ENCODE results near the gene TRIM63. TPM values are rescaled to one million over a fixed set of nuclear protein-coding genes. Genes with fewer than 3 reads are reported as not detected.

The TRIM63 gene
- total RNA-seq, 1 donor from 2014 or later = 123 TPM

GRCh38 chr1:26092422-26092821, 25.0 kb upstream of the TRIM63 start:
- no peak for DNase-seq (ENCODE audit: low spot score)
- intact Hi-C loops (cut with DNase I) = no loop called here

- intact Hi-C loops (cut with DNase I) = no loop called here
- DNase-seq (ENCODE audit: low spot score) = no peak
Measured at GRCh38 chr1:26090893-26091292, 23.5 kb upstream of the TRIM63 start.

DNA sequence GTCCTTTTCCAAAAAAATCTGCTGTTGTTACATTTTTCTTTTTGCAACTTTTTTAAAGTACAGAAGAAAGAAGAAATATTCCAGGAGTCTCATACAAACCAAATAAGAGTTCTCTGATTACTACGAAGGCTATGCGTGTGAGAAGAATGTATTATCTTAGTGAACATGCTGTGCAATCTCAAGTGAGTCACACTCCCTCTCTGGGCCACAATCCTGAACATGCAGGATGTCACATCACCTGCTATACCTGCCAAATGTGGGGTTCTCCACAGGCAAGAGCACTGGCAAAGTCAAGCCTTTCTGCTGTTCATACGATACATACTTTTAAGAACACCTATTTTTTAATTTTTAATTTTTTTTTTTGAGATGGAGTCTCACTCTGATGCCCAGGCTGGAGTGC, 21.7 kb upstream of the TRIM63 start:
- intact Hi-C loops (cut with DNase I) = no loop called here
- no peak for DNase-seq (ENCODE audit: low spot score)

GRCh38 chr1:26084844-26085243, 17.4 kb upstream of the TRIM63 start:
- intact Hi-C loops (cut with DNase I) = no loop called here
- DNase-seq (ENCODE audit: low spot score) = no peak

DNA sequence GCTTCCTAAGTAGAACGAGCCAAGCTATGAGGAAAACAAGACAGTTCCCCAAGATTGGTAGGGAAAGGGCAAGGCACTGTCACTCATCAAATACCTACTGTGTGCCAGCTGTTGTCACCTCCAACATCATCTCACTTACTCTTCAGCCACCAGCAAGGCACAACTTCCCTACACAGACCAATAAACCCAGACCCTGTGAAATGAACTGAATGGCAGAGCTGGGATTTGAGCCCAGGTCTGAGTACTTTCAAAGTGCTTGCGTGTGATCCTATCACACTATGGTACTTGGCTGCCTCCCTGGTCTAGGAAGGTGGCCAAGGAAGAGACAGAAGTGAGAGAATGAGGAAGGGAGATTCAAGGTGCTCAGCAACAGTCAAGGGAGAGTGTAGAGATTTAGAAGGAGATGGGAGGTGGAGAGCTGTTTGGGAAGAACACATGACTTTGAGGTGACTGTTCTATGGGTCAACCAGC, 16.7 kb upstream of the TRIM63 start:
- intact Hi-C loops (cut with DNase I) = no loop called here
- no peak for DNase-seq (ENCODE audit: low spot score)

DNA sequence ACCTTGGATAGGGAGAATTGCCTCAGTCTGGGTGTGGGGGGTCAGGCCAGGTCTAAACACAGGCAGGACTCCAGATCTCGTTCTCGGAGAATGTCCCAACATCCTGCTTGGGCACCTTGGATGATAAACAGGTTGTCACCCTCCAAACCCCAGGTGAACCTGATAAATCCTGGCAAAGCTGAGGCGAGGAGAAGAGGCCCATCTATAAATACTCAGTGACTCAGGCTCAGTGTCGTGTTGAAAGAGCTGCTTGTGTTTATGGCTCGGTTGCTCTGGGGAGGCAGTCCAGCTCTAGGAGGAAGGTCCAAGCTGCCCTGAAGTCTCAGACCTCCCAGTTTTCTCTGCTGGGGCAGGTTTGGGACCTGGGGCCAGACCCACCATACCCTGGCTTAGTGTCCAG, 15.8 kb upstream of the TRIM63 start:
- intact Hi-C loops (cut with DNase I) = loop anchor here (2.0 kb wide), 1 partner anchor 16 kb away; the partner anchor contains the start of gene TRIM63
- DNase-seq (ENCODE audit: low spot score) = no peak

DNA sequence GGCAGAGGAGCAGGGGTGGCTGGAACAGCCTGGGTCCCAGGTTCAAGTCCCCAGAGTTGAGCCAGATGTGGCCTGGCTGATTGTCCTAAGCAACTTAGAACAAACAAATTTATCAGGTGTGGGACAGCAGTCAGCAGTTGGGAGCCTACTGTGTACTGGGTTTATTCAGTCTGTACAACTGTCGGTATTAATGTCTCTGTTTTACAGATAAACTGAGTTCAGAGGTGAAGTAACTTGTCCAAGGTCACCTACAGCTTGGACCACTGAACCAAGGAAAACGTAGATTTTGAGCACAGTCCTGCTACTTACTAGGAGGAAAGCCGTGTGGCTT, 14.6 kb upstream of the TRIM63 start:
- no peak for DNase-seq (ENCODE audit: low spot score)
- intact Hi-C loops (cut with DNase I) = loop anchor here (2.0 kb wide), 1 partner anchor 15 kb away; the partner anchor contains the start of gene TRIM63

- intact Hi-C loops (cut with DNase I) = loop anchor here (2.0 kb wide), 1 partner anchor 15 kb away; the partner anchor contains the start of gene TRIM63
- no peak for DNase-seq (ENCODE audit: low spot score)
Measured at GRCh38 chr1:26081267-26082019, 14.0 kb upstream of the TRIM63 start.

DNA sequence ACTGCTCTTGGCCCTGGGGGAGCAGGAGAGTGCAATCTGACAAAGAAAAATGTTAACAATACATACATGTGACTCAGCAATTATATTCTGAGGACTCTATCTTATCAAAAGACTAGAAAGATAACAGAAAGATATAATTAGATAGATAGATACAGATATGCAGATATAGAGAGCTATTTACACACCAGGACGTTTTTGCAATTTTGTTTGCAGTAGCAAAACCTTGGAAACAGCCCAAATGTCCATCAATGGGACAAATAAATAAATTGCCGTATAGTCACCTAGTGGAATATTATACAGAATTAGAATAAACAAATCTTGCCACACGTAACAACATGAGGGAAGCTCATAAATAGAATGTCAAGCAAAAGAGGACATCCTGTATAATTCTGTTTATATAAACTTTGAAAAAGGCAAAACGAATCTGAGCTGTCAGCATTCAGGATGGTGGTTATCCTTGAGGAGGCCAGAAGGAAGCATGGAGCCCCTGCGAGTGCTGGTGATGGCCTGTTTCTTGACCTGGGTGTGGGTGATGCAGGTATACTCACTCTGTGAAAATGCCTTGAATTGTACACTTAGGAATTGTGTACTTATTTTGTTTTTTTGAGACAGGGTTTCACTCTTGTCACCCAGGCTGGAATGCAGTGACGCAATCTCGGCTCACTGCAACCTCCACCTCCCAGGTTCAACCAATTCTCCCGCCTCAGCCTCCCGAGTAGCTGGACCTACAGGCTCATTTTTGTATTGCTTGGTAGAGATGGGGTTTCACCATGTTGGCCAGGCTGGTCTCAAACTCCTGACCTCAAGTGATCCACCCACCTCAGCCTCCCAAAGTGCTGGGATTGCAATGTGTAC, 12.8 kb upstream of the TRIM63 start:
- intact Hi-C loops (cut with DNase I) = no loop called here
- DNase-seq (ENCODE audit: low spot score) = no peak

DNA sequence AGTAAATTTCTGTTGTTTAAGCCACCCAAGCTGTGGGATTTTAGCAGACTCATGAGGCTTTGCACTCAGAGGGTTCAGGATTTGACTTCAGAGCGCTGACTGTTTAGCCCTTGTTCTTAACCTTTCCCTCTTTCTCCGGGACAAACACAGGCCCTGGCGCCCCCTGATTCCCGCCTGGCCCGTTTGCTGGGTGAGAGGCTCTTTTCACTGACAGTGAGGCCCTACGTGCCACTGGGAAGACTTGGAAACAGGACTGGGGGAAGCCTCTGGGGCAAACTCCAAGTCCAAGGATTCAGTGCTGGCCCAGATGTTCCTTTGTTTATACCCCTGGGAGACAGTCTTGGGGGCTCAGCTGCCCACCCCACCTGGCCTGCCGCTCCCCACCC, 11.7 kb upstream of the TRIM63 start:
- no peak for DNase-seq (ENCODE audit: low spot score)
- intact Hi-C loops (cut with DNase I) = no loop called here

DNA sequence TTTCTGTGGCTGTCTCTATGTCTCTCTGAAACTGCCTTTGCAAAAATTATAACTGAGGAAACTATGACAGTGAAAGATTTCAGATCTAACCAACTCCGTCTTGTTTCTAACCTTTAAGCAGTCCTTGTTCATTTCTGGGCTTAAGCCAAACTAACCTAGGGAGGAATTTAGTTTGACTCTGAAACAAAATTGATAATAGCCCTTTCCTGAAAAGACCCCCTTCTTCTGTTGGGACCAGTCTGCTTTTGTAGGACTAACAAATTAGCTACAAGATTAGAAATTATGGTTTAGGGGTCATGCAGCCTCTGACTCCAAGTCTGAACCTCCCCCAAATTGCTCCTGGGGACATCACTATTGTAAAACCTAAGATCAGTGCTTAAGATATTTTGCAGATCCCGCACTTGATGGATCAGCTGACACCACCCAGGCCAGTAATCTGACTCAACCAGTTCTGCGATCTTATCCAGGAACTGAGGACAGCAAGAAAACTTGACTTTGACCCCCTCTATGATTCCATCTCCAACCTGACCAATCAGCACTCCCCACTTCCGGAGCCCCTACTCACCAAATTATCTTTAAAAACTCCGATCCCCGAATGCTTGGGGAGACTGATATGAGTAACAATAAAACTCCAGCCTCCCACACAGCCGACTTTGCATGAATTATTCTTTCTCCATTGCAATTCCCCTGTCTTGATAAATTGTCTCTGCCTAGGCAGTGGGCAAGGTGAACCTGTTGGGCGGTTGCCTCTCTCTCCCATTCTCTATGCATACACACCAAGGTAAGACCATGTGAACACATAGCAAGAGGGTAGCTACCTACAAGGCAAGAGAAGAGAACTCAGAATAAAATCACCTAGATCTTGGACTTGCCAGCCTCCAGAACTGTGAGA, 11.1 kb upstream of the TRIM63 start:
- intact Hi-C loops (cut with DNase I) = no loop called here
- no peak for DNase-seq (ENCODE audit: low spot score)

- intact Hi-C loops (cut with DNase I) = no loop called here
- DNase-seq (ENCODE audit: low spot score) = no peak
Measured at GRCh38 chr1:26077524-26077923, 10.1 kb upstream of the TRIM63 start.

DNA sequence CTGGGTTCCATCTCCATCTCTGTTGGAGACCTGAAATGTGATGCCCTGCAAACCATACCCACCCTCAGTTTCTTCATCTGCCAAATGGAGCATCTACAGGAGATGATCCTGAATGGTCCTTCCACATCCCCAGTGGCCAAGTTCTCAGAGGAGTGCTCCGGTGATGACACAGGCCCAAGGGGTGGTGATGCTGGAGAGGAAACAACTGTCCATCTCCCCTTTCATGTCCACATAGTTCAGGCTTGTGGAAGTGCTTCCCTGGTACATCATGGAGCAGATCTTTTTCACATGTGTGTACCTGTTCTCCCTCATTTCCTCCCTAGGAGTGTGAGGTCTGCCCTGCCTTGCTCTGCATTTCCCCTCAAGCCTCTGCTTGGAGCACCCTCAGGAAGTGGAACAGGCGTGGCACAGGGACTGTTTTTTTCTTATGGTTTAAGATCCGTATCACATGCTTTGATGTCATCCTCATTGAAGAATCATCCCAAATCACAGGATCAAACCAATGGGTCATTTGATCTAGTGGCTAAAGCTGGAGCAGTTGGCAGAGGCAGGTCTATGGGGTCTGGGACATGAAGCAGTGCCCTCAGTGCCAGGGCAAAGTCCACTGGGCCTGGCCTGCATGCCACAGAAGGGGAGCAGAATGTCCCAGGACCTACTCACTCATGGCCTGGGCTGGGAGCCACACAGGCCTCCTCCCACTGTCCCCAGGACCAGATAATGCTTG, 8.2 kb upstream of the TRIM63 start:
- intact Hi-C loops (cut with DNase I) = no loop called here
- DNase-seq (ENCODE audit: low spot score) = no peak

- DNase-seq (ENCODE audit: low spot score) = peak; percentile 85
- intact Hi-C loops (cut with DNase I) = no loop called here
Measured at GRCh38 chr1:26072305-26072704, 4.9 kb upstream of the TRIM63 start.

DNA sequence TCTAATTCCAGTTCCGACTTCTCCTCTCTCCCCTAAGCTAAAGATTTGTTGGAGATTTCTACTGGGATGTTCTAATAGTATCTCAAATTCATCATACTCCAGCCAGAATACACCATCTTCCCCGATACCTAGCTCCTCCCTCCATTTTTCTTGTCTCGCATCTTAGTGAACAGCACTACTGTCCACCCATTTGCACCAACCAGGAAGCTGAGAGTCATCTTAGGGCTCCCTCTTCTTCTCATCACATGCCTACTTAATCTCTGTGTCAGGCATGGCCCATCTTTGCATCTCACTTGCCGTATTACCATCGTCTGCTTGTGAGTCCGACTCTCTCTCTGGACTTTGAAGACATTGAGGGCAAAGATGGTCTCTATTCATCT, 3.5 kb upstream of the TRIM63 start:
- DNase-seq (ENCODE audit: low spot score) = no peak
- intact Hi-C loops (cut with DNase I) = no loop called here

DNA sequence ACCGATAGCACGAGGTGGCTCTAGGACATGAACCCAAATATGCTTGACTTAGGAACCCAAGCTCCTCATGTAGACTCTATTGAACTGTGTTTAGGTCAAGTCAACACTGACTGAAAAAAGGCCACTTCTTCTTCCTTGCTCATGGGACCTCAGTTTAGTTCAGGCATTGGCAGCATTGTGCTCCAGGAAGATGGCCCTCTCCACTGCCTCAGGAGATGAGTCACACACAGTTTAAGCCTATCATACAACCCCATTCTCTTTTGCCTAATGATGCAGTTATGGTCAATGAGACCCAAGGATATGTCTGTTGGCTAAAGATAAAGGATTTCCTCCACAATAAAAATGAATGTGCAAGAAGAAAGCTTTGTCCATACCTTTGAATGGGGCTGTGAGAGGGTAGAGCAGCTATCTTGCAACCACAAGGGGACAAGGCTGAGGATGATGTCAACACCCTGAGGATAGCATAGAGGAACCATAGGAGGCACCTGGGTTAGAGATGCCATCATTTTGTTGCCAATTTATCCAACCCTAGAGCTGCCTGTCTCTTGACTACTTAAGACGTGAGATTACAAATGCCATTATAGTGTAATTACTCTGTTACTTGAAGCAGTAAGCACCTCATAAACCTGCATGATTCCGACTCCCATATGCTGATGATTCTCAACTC, 3.0 kb upstream of the TRIM63 start:
- no peak for DNase-seq (ENCODE audit: low spot score)
- intact Hi-C loops (cut with DNase I) = no loop called here

GRCh38 chr1:26069941-26070295, 2.5 kb upstream of the TRIM63 start:
- intact Hi-C loops (cut with DNase I) = no loop called here
- no peak for DNase-seq (ENCODE audit: low spot score)

- DNase-seq (ENCODE audit: low spot score) = peak; percentile 90
- intact Hi-C loops (cut with DNase I) = loop anchor here (1.0 to 2.0 kb wide), 3 partner anchors 16 to 46 kb away; partner anchors contain the start of gene EXTL1
Measured at GRCh38 chr1:26066857-26067256, 573 bp downstream of the TRIM63 start.

DNA sequence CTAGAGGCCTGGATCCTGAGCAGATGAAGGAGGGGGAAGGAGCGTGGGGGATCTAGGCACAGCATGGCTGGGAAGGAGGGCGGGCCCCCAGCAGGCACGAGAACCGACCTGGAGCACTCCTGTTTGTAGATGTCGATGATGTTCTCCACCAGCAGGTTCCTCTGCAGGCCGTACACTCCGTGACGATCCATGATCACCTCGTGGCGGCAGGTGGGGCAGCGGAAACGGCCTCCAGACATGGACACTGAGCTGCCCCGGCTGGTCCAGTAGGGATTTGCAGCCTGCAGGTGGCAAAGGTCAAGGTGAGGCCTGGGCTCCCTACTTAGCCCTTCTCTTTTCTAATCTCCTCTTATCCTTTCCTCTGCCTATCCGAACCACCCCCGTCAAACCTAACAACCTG, 1.3 kb downstream of the TRIM63 start:
- intact Hi-C loops (cut with DNase I) = loop anchor here (2.0 kb wide), 2 partner anchors 17 to 45 kb away; partner anchors contain the start of gene EXTL1
- DNase-seq (ENCODE audit: low spot score) = no peak
